Measurements from ENCODE around the gene DDX31. TPM values are rescaled to one million over a fixed set of nuclear protein-coding genes. Genes with fewer than 3 reads are reported as not detected.

The DDX31 gene
- total RNA-seq, 1 donor from 2014 or later = 15.1 TPM

GRCh38 chr9:132579427-132579798 is 90.4 kb downstream of the DDX31 start:
- Histone ChIP-seq H3K27me3 (ENCODE audit: control insufficient read depth, insufficient read depth, low read length) (peaks cover 84% of the 10 kb centered on the region), H3K36me3 (ENCODE audit: control insufficient read depth, insufficient read depth, low read length) (no peaks in the 10 kb centered on the region), H3K4me3 (ENCODE audit: low read depth, low read length) (no peak overlapping the region)
- TF ChIP-seq CTCF (IDR thresholded peaks at IDR 0.05; ENCODE audit: insufficient read depth, low read length, poor library complexity, severe bottlenecking) = no peak
- no peak for DNase-seq (ENCODE audit: low read depth)

- TF ChIP-seq CTCF (IDR thresholded peaks at IDR 0.05; ENCODE audit: insufficient read depth, low read length, poor library complexity, severe bottlenecking) = no peak
- peaks cover 76% of the 10 kb centered on the region for H3K27me3 ChIP-seq (ENCODE audit: control insufficient read depth, insufficient read depth, low read length)
- no peaks in the 10 kb centered on the region for H3K36me3 ChIP-seq (ENCODE audit: control insufficient read depth, insufficient read depth, low read length)
- no peak overlapping the region for H3K4me3 ChIP-seq (ENCODE audit: low read depth, low read length)
- no peak for DNase-seq (ENCODE audit: low read depth)
Observed at GRCh38 chr9:132578367-132578932, 91.3 kb downstream of the DDX31 start.

GRCh38 chr9:132577119-132577518 is 92.7 kb downstream of the DDX31 start:
- Histone ChIP-seq H3K27me3 (ENCODE audit: control insufficient read depth, insufficient read depth, low read length) (peaks cover 63% of the 10 kb centered on the region), H3K36me3 (ENCODE audit: control insufficient read depth, insufficient read depth, low read length) (no peaks in the 10 kb centered on the region), H3K4me3 (ENCODE audit: low read depth, low read length) (no peak overlapping the region)
- TF ChIP-seq CTCF (IDR thresholded peaks at IDR 0.05; ENCODE audit: insufficient read depth, low read length, poor library complexity, severe bottlenecking) = no peak
- DNase-seq (ENCODE audit: low read depth) = no peak

GRCh38 chr9:132575811-132576210 is 94.0 kb downstream of the DDX31 start:
- DNase-seq (ENCODE audit: low read depth) = no peak
- H3K4me3 ChIP-seq (ENCODE audit: low read depth, low read length) = no peak overlapping the region
- TF ChIP-seq CTCF (IDR thresholded peaks at IDR 0.05; ENCODE audit: insufficient read depth, low read length, poor library complexity, severe bottlenecking) = no peak
- peaks cover 55% of the 10 kb centered on the region for H3K27me3 ChIP-seq (ENCODE audit: control insufficient read depth, insufficient read depth, low read length)
- no peaks in the 10 kb centered on the region for H3K36me3 ChIP-seq (ENCODE audit: control insufficient read depth, insufficient read depth, low read length)

- H3K27me3 ChIP-seq (ENCODE audit: control insufficient read depth, insufficient read depth, low read length) = peaks cover 48% of the 10 kb centered on the region
Observed at GRCh38 chr9:132575005-132575609, 94.7 kb downstream of the DDX31 start.

More at GRCh38 chr9:132575005-132575609, 94.7 kb downstream of the DDX31 start:
- no peak overlapping the region for H3K4me3 ChIP-seq (ENCODE audit: low read depth, low read length)
- no peaks in the 10 kb centered on the region for H3K36me3 ChIP-seq (ENCODE audit: control insufficient read depth, insufficient read depth, low read length)
- DNase-seq (ENCODE audit: low read depth) = peak; percentile 10
- peak; percentile 86 for TF ChIP-seq CTCF (IDR thresholded peaks at IDR 0.05; ENCODE audit: insufficient read depth, low read length, poor library complexity, severe bottlenecking)

All from kidney epithelial cell (primary cell).